HG03457 (cell line): ENCODE data around the gene PTPN12.
A peak's percentile ranks its signal among the peaks of the same experiment; 100 is the strongest.
"Not testable (repeated sequence)": the region's sequence is repeated elsewhere in the genome, so short reads cannot be mapped to it uniquely, and the experiment has no call there.

Experiments used
- ATAC-seq: cut with Tn5 transposase; IDR thresholded peaks from one replicate; pipeline ENCODE4 v1.9.1; 2021; ENCODE audit warnings: moderate number of reproducible peaks; ENCODE audit not compliant: unreplicated experiment

The PTPN12 gene

GRCh38 chr7:77537136-77537777 lies at the start of gene PTPN12:
TSS of gene PTPN12 (plus strand) at chr7:77537295. CDS start at chr7:77537547, 252 bp downstream.
- ATAC-seq: peak; percentile 27

GRCh38 chr7:77488986-77489385 lies 48.1 kb upstream of the PTPN12 start:
- ATAC-seq: no peak

GRCh38 chr7:77497079-77497478 lies 40.0 kb upstream of the PTPN12 start:
- ATAC-seq: no peak

GRCh38 chr7:77498659-77499379 lies 38.3 kb upstream of the PTPN12 start:
- no peak for ATAC-seq

- no peak for ATAC-seq
Observed at GRCh38 chr7:77501192-77501515, 35.9 kb upstream of the PTPN12 start.

- ATAC-seq: no peak
Observed at GRCh38 chr7:77504951-77505350, 32.1 kb upstream of the PTPN12 start.

GRCh38 chr7:77506899-77507298 lies 30.2 kb upstream of the PTPN12 start:
- no peak for ATAC-seq

GRCh38 chr7:77513002-77513670 lies 24.0 kb upstream of the PTPN12 start:
- ATAC-seq: not testable (repeated sequence)

- no peak for ATAC-seq
Observed at GRCh38 chr7:77516085-77516484, 21.0 kb upstream of the PTPN12 start.

- ATAC-seq: no peak
Observed at GRCh38 chr7:77520261-77520660, 16.8 kb upstream of the PTPN12 start.

- not testable (repeated sequence) for ATAC-seq
Observed at GRCh38 chr7:77521537-77521936, 15.6 kb upstream of the PTPN12 start.

GRCh38 chr7:77524731-77525130 lies 12.4 kb upstream of the PTPN12 start:
- no peak for ATAC-seq

- no peak for ATAC-seq
Observed at GRCh38 chr7:77525231-77525630, 11.9 kb upstream of the PTPN12 start.

GRCh38 chr7:77528368-77528767 lies 8.7 kb upstream of the PTPN12 start:
- no peak for ATAC-seq

GRCh38 chr7:77529279-77529678 lies 7.8 kb upstream of the PTPN12 start:
- ATAC-seq: no peak

GRCh38 chr7:77531038-77531437 lies 6.1 kb upstream of the PTPN12 start:
- no peak for ATAC-seq

- no peak for ATAC-seq
Observed at GRCh38 chr7:77532247-77532646, 4.8 kb upstream of the PTPN12 start.

- not testable (repeated sequence) for ATAC-seq
Observed at GRCh38 chr7:77532732-77533131, 4.4 kb upstream of the PTPN12 start.

- ATAC-seq: not testable (repeated sequence)
Observed at GRCh38 chr7:77534046-77534445, 3.0 kb upstream of the PTPN12 start.

GRCh38 chr7:77536017-77536412 lies 1.1 kb upstream of the PTPN12 start:
- no peak for ATAC-seq

GRCh38 chr7:77536413-77537135 lies 521 bp upstream of the PTPN12 start:
- ATAC-seq: peak; percentile 92
